Esophagus muscularis mucosa (tissue), 4 donors: Measurements from ENCODE around the gene SLC8A1. TPM values are rescaled to one million over a fixed set of nuclear protein-coding genes. Genes with fewer than 3 reads are reported as not detected.

Experiments used
- DNase-seq: peaks from one replicate; pipeline ENCODE4 v3.0.0-alpha.2; 2017; ENCODE audit errors: extremely low spot score
- H3K27ac ChIP-seq, 4 donors: fragments of 200-600 bp; sonication (generic); replicated peaks in 1 of 4; 1 replicate in 3 of 4; 2 replicates in 1 of 4; pipeline ENCODE4 v1.5.1; 2016 to 2019; ENCODE audit warnings: mild to moderate bottlenecking in 1 of 4
- H3K27me3 ChIP-seq, 4 donors: fragments of 200-600 bp; sonication (generic); one replicate each; pipeline versions ENCODE4 v1.5.1 to v1.6.0; 2016 to 2019
- H3K36me3 ChIP-seq, 4 donors: fragments of 200-600 bp; sonication (generic); one replicate each; pipeline ENCODE4 v1.5.1; 2016 to 2019
- H3K4me1 ChIP-seq, 4 donors: fragments of 200-600 bp; sonication (generic); one replicate each; pipeline ENCODE4 v1.5.1; 2016 to 2019
- H3K4me3 ChIP-seq, 4 donors: fragments of 200-600 bp; sonication (generic); 1 replicate in 2 of 4; 2 replicates in 2 of 4; pipeline ENCODE4 v1.5.1; 2016 to 2019; ENCODE audit warnings: mild to moderate bottlenecking in 4 of 4, moderate library complexity in 1 of 4
- H3K9me3 ChIP-seq, 4 donors: fragments of 200-600 bp; sonication (generic); 1 replicate in 3 of 4; 2 replicates in 1 of 4; pipeline ENCODE4 v1.5.1; 2016 to 2019
- EP300 ChIP-seq: sonication (generic); formaldehyde crosslinking; IDR thresholded peaks from one replicate; pipeline ENCODE4 v1.6.1; 2017; ENCODE audit warnings: antibody characterized with exemption
- POLR2A ChIP-seq: fragments of 450-650 bp; IDR thresholded peaks from one replicate; pipeline ENCODE4 v1.6.1; 2017; ENCODE audit warnings: antibody characterized with exemption, moderate library complexity, mild to moderate bottlenecking, low read depth
- POLR2AphosphoS5 ChIP-seq, 2 donors: sonication (generic); formaldehyde crosslinking; IDR thresholded peaks; one replicate each; pipeline ENCODE4 v1.6.1; 2017; ENCODE audit warnings: antibody characterized with exemption in 2 of 2
- WGBS: methylation state at CpG from one replicate; pipeline ENCODE4 v1.1.5; 2018; 5-methylcytosine and 5-hydroxymethylcytosine counted together
- intact Hi-C: fragments of 100-400 bp; cut with DNase I; formaldehyde crosslinking; loops from one replicate; pipeline ENCODE4 v1.15.1; 2023
- total RNA-seq, 4 donors: library from RNA; depleted of rRNA; stranded (reverse); fragments of >200 nt; gene quantifications; one replicate each; pipeline versions ENCODE4 v1.1.0 to v1.2.1, GENCODE V29; 2016
- TF ChIP-seq, protein P1 (sequence below), 3 experiments: fragments of 200-600 bp in 2 of 3; fragments of 450-650 bp in 1 of 3; sonication (generic) in 2 of 3; IDR thresholded peaks; one replicate each; pipeline ENCODE4 v1.5.1; 2017 to 2019; ENCODE audit warnings: antibody characterized with exemption in 3 of 3, mild to moderate bottlenecking in 2 of 3, moderate library complexity in 1 of 3

The SLC8A1 gene
- total RNA-seq, 4 donors from 2014 or later = 105 to 166 (median 157) TPM

DNA sequence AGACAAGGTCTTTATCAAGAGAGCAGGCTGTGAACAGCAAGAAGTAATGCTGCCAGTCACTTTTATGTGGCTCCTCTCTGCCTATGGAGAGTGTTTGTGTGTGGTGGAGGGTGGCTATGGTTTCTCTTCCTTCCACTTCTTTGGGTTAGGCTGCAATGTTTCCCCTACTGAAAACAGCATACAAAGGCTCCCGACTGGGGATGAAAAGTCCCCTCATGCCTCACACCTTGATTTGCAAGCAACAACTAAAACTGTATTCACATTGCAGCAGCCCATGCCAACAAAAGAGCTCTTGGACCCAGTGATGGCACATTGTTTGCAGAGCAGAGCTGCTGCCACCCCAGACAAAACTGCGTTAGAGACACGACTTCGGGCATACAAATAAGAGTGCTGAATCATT is 301.6 kb downstream of the SLC8A1 start:
- intact Hi-C loops = no loop called here
- no peaks in the 10 kb centered on the region for H3K9me3 ChIP-seq
- DNase-seq = peak; percentile 87
- WGBS = 93% methylated on average over 4 of the region's 4 CpGs
- no peaks in the 10 kb centered on the region for H3K27me3 ChIP-seq
- H3K27ac ChIP-seq = no peak overlapping the region
- H3K4me1 ChIP-seq = peaks cover 0 to 15% (median 0%) of the 10 kb centered on the region in 4 donors
- peaks cover 0 to 13% (median 5%) of the 10 kb centered on the region in 4 donors for H3K36me3 ChIP-seq
- TF ChIP-seq EP300 (no peak), POLR2AphosphoS5 (IDR thresholded peaks at IDR 0.05) (no peak), POLR2A (no peak)
- TF ChIP-seq, protein P1, sequence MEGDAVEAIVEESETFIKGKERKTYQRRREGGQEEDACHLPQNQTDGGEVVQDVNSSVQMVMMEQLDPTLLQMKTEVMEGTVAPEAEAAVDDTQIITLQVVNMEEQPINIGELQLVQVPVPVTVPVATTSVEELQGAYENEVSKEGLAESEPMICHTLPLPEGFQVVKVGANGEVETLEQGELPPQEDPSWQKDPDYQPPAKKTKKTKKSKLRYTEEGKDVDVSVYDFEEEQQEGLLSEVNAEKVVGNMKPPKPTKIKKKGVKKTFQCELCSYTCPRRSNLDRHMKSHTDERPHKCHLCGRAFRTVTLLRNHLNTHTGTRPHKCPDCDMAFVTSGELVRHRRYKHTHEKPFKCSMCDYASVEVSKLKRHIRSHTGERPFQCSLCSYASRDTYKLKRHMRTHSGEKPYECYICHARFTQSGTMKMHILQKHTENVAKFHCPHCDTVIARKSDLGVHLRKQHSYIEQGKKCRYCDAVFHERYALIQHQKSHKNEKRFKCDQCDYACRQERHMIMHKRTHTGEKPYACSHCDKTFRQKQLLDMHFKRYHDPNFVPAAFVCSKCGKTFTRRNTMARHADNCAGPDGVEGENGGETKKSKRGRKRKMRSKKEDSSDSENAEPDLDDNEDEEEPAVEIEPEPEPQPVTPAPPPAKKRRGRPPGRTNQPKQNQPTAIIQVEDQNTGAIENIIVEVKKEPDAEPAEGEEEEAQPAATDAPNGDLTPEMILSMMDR (IDR thresholded peaks at IDR 0.05) = no peak
- no peak overlapping the region for H3K4me3 ChIP-seq

DNA sequence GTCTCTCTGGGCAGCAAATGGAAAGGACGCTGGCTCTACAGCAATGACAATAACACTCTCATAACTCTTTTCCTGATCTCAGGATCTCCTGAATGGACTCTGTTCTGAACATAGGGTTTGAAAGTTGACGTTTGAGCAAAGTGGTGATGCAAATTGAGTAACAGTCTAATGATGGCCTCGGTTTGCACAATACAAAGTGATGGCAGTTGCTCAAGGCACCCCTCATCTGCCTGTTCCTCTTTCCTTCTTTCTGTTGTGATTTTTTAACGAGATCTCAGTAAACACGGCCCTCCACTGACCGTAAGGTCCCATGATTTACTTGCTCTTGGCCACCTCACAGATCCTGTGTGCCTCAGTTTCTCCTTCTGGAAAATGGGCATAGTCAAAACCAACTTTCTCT is 303.6 kb downstream of the SLC8A1 start:
- DNase-seq = no peak
- Histone ChIP-seq H3K27ac (no peak overlapping the region), H3K4me3 (no peak overlapping the region), H3K36me3 (peaks cover 0 to 11% (median 4%) of the 10 kb centered on the region in 4 donors), H3K9me3 (no peaks in the 10 kb centered on the region), H3K27me3 (no peaks in the 10 kb centered on the region), H3K4me1 (peaks cover 0 to 10% (median 0%) of the 10 kb centered on the region in 4 donors)
- 91% methylated on average over 6 of the region's 6 CpGs for WGBS
- no peak for TF ChIP-seq EP300
- TF ChIP-seq, protein P1 (IDR thresholded peaks at IDR 0.05) = no peak
- intact Hi-C loops = no loop called here

DNA sequence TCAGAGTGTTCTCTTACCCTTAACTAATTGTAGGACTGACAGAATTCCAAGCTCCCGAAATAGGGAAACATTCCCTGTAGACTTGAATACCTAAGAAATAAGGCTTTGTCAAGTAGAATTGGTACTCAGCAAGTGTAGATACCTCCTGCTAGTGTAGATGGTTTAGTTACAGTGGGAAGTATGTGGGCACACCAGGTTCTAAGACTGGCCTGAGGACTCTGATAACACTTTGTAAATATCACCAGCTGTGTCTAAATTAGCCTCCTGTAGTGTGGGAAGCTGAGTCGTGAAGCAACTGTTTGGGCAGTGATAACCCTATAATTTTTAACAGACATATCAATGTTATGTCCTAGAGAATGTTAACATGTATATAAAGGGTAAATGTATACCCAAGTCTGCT is 304.5 kb downstream of the SLC8A1 start:
- no peak overlapping the region for H3K4me3 ChIP-seq
- H3K27me3 ChIP-seq = no peaks in the 10 kb centered on the region
- 76% methylated on average over 2 of the region's 2 CpGs for WGBS
- H3K36me3 ChIP-seq = peaks cover 0 to 11% (median 3%) of the 10 kb centered on the region in 4 donors
- intact Hi-C loops = no loop called here
- TF ChIP-seq, protein P1 (IDR thresholded peaks at IDR 0.05) = no peak
- no peak for TF ChIP-seq EP300
- DNase-seq = no peak
- H3K27ac ChIP-seq = no peak overlapping the region
- peaks cover 0 to 10% (median 0%) of the 10 kb centered on the region in 4 donors for H3K4me1 ChIP-seq
- no peaks in the 10 kb centered on the region for H3K9me3 ChIP-seq

DNA sequence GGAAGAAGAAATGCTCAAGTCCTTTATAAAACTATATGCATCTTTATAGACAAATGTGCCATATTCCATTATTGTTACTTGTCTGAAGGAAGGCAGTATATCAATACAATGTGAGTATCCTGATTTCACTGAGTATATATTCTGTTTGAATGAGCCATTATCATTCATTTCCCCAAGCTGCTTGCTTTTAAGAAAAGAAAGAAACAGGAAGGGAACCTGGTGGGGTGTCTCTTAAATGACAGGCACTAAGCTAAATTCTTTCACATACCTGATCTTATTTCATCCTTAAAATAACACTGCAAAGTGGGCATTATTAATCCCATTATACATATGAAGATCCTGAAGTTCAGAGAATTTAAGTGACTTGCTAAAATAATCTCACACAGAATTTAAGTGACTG is 307.9 kb downstream of the SLC8A1 start:
- Histone ChIP-seq H3K4me3 (no peak overlapping the region), H3K9me3 (no peaks in the 10 kb centered on the region), H3K27me3 (no peaks in the 10 kb centered on the region), H3K36me3 (peaks cover 0 to 37% (median 5%) of the 10 kb centered on the region in 4 donors), H3K27ac (no peak overlapping the region), H3K4me1 (peaks cover 0 to 13% (median 4%) of the 10 kb centered on the region in 4 donors)
- TF ChIP-seq, protein P1 (IDR thresholded peaks at IDR 0.05) = no peak
- TF ChIP-seq EP300 = no peak
- no peak for TF ChIP-seq POLR2AphosphoS5 (IDR thresholded peaks at IDR 0.05)
- no peak for TF ChIP-seq POLR2A
- intact Hi-C loops = no loop called here
- no peak for DNase-seq

DNA sequence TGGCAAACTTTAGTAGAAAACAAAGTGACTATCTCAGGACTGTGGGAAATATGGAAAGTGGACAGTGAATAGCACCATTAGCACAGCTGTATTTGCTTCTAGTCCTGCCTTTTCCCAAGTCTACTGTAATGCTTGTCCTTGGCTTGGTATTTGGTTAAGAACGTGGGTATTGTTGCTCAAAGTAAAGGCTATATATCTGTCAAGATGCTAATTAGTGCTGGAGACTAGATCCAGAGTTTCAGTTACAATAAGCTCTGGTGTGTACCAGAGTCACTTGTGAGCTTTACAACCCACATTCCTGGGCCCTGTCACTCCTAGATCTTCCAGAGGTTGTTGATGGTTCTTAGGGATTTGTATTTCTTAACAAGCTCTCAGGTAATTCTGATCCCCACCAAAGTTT is 313.6 kb downstream of the SLC8A1 start:
- no peak overlapping the region for H3K27ac ChIP-seq
- 82% methylated on average over 1 of the region's 1 CpG for WGBS
- intact Hi-C loops = no loop called here

More for the DNA sequence above, 313.6 kb downstream of the SLC8A1 start:
- H3K36me3 ChIP-seq = peaks cover 0 to 30% (median 8%) of the 10 kb centered on the region in 4 donors
- no peaks in the 10 kb centered on the region for H3K27me3 ChIP-seq
- no peak overlapping the region for H3K4me3 ChIP-seq
- TF ChIP-seq POLR2A (no peak), POLR2AphosphoS5 (IDR thresholded peaks at IDR 0.05) (no peak), EP300 (no peak)
- TF ChIP-seq, protein P1 (IDR thresholded peaks at IDR 0.05) = no peak
- no peak for DNase-seq
- no peaks in the 10 kb centered on the region for H3K9me3 ChIP-seq
- H3K4me1 ChIP-seq = peaks cover 0 to 6% (median 3%) of the 10 kb centered on the region in 4 donors
